Vagina (tissue), 2 donors: ENCODE results near the gene ABLIM1. TPM values are rescaled to one million over a fixed set of nuclear protein-coding genes. Genes with fewer than 3 reads are reported as not detected.

Experiments
- DNase-seq, 2 donors: peaks; one replicate each; pipeline ENCODE4 v3.0.0-alpha.2; 2017; ENCODE audit errors: extremely low spot score in 2 of 2
- H3K27ac ChIP-seq: fragments of 200-600 bp; sonication (generic); one replicate; pipeline ENCODE4 v1.5.1; 2019
- H3K27me3 ChIP-seq: fragments of 200-600 bp; sonication (generic); one replicate; pipeline ENCODE4 v1.5.1; 2019
- H3K36me3 ChIP-seq, 2 donors: fragments of 200-600 bp; sonication (generic); one replicate each; pipeline ENCODE4 v1.5.1; 2017 to 2019
- H3K4me1 ChIP-seq: fragments of 200-600 bp; sonication (generic); one replicate; pipeline ENCODE4 v1.5.1; 2019
- H3K4me3 ChIP-seq, 2 donors: fragments of 200-600 bp; sonication (generic); 1 replicate in 1 of 2; 2 replicates in 1 of 2; pipeline ENCODE4 v1.5.1; 2016 to 2019
- H3K9me3 ChIP-seq: fragments of 200-600 bp; sonication (generic); one replicate; pipeline ENCODE4 v1.5.1; 2019
- POLR2A ChIP-seq, 2 donors: fragments of 450-650 bp; IDR thresholded peaks; one replicate each; pipeline ENCODE4 v1.6.1; 2017; ENCODE audit warnings: antibody characterized with exemption in 2 of 2, mild to moderate bottlenecking in 2 of 2, moderate library complexity in 2 of 2
- POLR2AphosphoS5 ChIP-seq, 2 donors: sonication (generic); formaldehyde crosslinking; IDR thresholded peaks; one replicate each; pipeline ENCODE4 v1.9.0; 2017; ENCODE audit warnings: antibody characterized with exemption in 2 of 2, mild to moderate bottlenecking in 2 of 2, low read depth in 1 of 2; ENCODE audit not compliant: insufficient read depth in 1 of 2
- intact Hi-C: fragments of 100-400 bp; cut with DNase I; formaldehyde crosslinking; loops from one replicate; pipeline ENCODE4 v1.15.1; 2023
- total RNA-seq: library from RNA; depleted of rRNA; stranded (reverse); fragments of >200 nt; gene quantifications from one replicate; pipeline ENCODE4 v1.2.3, GENCODE V29; 2016
- TF ChIP-seq, protein P1 (sequence below), 3 experiments: fragments of 450-650 bp in 2 of 3; fragments of 200-600 bp in 1 of 3; sonication (generic) in 1 of 3; IDR thresholded peaks; one replicate each; pipeline ENCODE4 v1.5.1; 2017 to 2019; ENCODE audit warnings: antibody characterized with exemption in 3 of 3, mild to moderate bottlenecking in 2 of 3, moderate library complexity in 2 of 3

Gene ABLIM1
- total RNA-seq, 1 donor from 2014 or later, result 176 TPM

- intact Hi-C loops, result no loop called here
- H3K9me3 ChIP-seq, result no peaks in the 10 kb centered on the region
- TF ChIP-seq POLR2AphosphoS5 (IDR thresholded peaks at IDR 0.05; ENCODE audit: insufficient read depth in 1 of 2, low read depth in 1 of 2) (peak in 1 of 2 donors; percentile 7), POLR2A (IDR thresholded peaks at IDR 0.05) (no peak)
- TF ChIP-seq, protein P1, sequence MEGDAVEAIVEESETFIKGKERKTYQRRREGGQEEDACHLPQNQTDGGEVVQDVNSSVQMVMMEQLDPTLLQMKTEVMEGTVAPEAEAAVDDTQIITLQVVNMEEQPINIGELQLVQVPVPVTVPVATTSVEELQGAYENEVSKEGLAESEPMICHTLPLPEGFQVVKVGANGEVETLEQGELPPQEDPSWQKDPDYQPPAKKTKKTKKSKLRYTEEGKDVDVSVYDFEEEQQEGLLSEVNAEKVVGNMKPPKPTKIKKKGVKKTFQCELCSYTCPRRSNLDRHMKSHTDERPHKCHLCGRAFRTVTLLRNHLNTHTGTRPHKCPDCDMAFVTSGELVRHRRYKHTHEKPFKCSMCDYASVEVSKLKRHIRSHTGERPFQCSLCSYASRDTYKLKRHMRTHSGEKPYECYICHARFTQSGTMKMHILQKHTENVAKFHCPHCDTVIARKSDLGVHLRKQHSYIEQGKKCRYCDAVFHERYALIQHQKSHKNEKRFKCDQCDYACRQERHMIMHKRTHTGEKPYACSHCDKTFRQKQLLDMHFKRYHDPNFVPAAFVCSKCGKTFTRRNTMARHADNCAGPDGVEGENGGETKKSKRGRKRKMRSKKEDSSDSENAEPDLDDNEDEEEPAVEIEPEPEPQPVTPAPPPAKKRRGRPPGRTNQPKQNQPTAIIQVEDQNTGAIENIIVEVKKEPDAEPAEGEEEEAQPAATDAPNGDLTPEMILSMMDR (IDR thresholded peaks at IDR 0.05), result no peak
- H3K36me3 ChIP-seq, result no peaks in the 10 kb centered on the region
- H3K27ac ChIP-seq, result peak overlapping the region; percentile 15
- no peak overlapping the region for H3K4me3 ChIP-seq
- DNase-seq, result no peak
- H3K4me1 ChIP-seq, result peaks cover 34% of the 10 kb centered on the region
- H3K27me3 ChIP-seq, result no peaks in the 10 kb centered on the region
Measured at GRCh38 chr10:114538181-114538906, 119.7 kb downstream of the ABLIM1 start.

GRCh38 chr10:114537736-114538135, 120.3 kb downstream of the ABLIM1 start:
- H3K27me3 ChIP-seq, result no peaks in the 10 kb centered on the region
- peak overlapping the region; percentile 15 for H3K27ac ChIP-seq
- DNase-seq, result no peak
- no peaks in the 10 kb centered on the region for H3K36me3 ChIP-seq
- no peaks in the 10 kb centered on the region for H3K9me3 ChIP-seq
- TF ChIP-seq POLR2A (IDR thresholded peaks at IDR 0.05) (no peak), POLR2AphosphoS5 (IDR thresholded peaks at IDR 0.05; ENCODE audit: insufficient read depth in 1 of 2, low read depth in 1 of 2) (no peak)
- TF ChIP-seq, protein P1 (IDR thresholded peaks at IDR 0.05), result no peak
- H3K4me1 ChIP-seq, result peaks cover 34% of the 10 kb centered on the region
- intact Hi-C loops, result no loop called here
- H3K4me3 ChIP-seq, result no peak overlapping the region

- Histone ChIP-seq H3K27me3 (no peaks in the 10 kb centered on the region), H3K9me3 (no peaks in the 10 kb centered on the region), H3K36me3 (no peaks in the 10 kb centered on the region), H3K4me1 (peaks cover 12% of the 10 kb centered on the region), H3K27ac (no peak overlapping the region), H3K4me3 (no peak overlapping the region)
- TF ChIP-seq POLR2AphosphoS5 (IDR thresholded peaks at IDR 0.05; ENCODE audit: insufficient read depth in 1 of 2, low read depth in 1 of 2) (no peak), POLR2A (IDR thresholded peaks at IDR 0.05) (no peak)
- TF ChIP-seq, protein P1 (IDR thresholded peaks at IDR 0.05), result no peak
- intact Hi-C loops, result no loop called here
- no peak for DNase-seq
Measured at GRCh38 chr10:114534571-114534981, 123.5 kb downstream of the ABLIM1 start.

DNA sequence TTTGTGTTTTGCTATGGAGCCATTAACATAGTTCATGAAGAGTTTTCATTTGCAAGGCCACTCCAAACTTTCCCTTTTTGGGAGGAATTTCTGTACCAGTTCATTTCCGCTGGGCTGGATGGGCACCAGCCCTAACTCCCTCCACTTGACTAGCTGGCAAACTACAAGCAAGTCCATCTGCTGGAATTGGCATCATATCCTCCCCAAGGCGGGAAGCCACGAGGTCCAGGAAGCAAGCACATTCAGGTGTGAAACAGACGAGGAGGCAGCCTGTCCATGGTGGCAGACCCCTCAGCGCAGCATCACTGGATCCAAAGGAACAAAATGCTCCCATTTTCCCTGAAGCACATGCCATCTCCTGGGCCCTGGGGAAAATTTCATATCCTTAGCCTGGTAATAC, 125.8 kb downstream of the ABLIM1 start:
- Histone ChIP-seq H3K9me3 (no peaks in the 10 kb centered on the region), H3K27ac (no peak overlapping the region), H3K4me3 (no peak overlapping the region), H3K36me3 (no peaks in the 10 kb centered on the region), H3K27me3 (no peaks in the 10 kb centered on the region), H3K4me1 (peaks cover 2% of the 10 kb centered on the region)
- intact Hi-C loops, result no loop called here
- no peak for DNase-seq
- TF ChIP-seq POLR2AphosphoS5 (IDR thresholded peaks at IDR 0.05; ENCODE audit: insufficient read depth in 1 of 2, low read depth in 1 of 2) (no peak), POLR2A (IDR thresholded peaks at IDR 0.05) (no peak)
- TF ChIP-seq, protein P1 (IDR thresholded peaks at IDR 0.05), result no peak

GRCh38 chr10:114526504-114527238, 131.4 kb downstream of the ABLIM1 start:
- intact Hi-C loops, result no loop called here
- TF ChIP-seq POLR2AphosphoS5 (IDR thresholded peaks at IDR 0.05; ENCODE audit: insufficient read depth in 1 of 2, low read depth in 1 of 2) (peak; percentile 76 to 95), POLR2A (IDR thresholded peaks at IDR 0.05) (peak in 1 of 2 donors; percentile 78)
- TF ChIP-seq, protein P1 (IDR thresholded peaks at IDR 0.05), result no peak
- peaks cover 49% of the 10 kb centered on the region for H3K4me1 ChIP-seq

More at GRCh38 chr10:114526504-114527238, 131.4 kb downstream of the ABLIM1 start:
- Histone ChIP-seq H3K9me3 (no peaks in the 10 kb centered on the region), H3K36me3 (no peaks in the 10 kb centered on the region), H3K27ac (peak overlapping the region; percentile 90), H3K4me3 (peak overlapping the region; percentile 42 to 53), H3K27me3 (no peaks in the 10 kb centered on the region)
- no peak for DNase-seq
